Effector CD4-positive, alpha-beta T cell (primary cell): ENCODE measurements around the gene IGFBPL1.

ENCODE experiments used
- DNase-seq: peaks from one replicate; pipeline ENCODE4 v3.0.0-alpha.2; 2020

The IGFBPL1 gene

GRCh38 chr9:38376021-38376670 lies 48.1 kb downstream of the IGFBPL1 start:
- no peak for DNase-seq

DNA sequence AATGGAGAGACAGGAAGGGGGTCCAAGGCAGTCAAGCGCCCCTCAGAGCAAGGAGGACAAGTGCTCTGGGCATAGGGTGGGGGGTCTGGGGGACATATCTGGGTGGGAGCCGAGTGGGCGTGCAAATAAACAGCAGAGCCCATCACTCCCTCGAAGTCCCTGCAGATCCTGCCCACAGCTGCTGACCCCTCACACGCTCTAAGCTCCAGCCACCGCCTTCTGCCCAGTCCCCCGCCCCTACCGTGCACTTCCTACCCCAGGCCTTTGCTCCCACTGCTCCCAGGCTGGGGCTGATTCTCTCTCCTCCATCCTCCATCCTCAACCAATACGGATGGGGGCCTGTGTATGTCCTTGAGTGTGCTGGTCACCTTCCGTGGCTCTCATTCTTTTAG lies 48.7 kb downstream of the IGFBPL1 start:
- DNase-seq: no peak

DNA sequence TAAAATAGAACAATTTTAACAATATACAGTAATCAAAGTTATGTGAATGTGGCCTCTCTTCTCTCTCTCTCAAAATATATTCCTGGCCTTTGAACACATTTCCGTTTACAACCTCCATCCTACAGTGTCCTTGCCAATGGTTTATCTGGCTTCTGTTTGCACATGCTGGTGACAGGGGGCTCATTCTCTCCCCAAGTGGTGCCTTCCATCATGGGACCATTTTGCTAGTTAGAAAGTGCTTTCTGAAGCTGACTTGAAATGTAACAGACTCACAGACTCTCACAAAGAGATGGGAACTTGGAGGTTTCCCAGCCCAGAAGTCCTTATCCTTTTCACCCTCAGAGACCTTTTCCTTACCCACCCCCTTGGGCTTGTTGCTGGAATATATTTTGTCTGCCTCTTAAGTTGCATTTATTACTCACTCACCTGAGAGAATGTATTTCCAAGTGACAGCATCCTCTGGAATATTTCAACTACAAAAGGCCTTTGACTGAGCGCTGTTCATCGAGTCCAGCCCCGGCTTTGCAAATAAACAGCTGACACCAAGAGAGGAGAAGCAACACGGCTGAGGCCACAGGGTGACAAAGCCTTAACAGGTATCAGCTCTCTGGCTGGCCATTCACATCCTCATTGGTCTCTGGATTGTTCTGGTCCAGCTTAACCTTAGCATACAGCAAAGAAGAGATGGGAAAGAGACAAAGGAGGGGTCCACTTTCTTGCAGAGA lies 49.2 kb downstream of the IGFBPL1 start:
- no peak for DNase-seq

GRCh38 chr9:38373679-38374078 lies 50.6 kb downstream of the IGFBPL1 start:
- no peak for DNase-seq

- no peak for DNase-seq
Measured at GRCh38 chr9:38372762-38373619, 51.3 kb downstream of the IGFBPL1 start.

GRCh38 chr9:38371495-38371894 lies 52.8 kb downstream of the IGFBPL1 start:
- DNase-seq: no peak

DNA sequence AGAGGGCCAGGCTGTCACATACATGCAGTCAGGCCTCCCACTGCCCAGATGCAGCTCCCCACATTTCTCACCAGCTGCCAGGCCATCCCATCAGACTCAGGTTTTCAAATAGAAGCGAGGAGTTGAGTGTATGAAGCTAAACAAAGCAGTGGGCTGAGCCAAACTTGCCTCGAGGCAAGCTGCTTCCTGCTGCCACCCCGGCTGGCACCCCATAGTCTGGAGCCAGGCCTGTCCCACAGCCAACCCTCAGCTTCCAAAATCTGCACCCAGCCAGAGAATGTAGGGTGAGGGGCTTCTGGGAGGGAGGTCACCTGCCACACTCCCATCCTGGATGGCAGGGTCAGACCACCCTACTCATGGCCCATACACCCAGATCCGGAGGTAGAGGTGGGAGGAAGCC lies 54.1 kb downstream of the IGFBPL1 start:
- no peak for DNase-seq

DNA sequence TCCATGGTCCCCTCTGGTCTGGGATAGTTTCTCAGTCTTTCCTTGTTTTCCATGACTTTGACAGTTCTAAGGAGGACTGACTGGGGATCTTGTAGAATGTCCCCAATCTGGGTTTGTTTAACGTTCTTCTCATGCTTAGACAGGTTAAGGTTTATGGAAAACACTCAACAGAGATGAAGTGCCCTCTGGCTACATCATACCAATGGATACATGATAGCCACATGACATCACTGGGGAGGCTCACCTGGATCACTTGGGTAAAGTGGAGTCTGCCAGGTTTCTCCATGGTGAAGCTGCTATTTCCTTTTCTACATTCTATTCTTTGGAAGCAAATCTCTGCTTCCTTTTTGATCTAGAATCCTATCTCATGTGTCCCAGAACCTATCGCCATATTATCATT lies 55.5 kb downstream of the IGFBPL1 start:
- DNase-seq: no peak

DNA sequence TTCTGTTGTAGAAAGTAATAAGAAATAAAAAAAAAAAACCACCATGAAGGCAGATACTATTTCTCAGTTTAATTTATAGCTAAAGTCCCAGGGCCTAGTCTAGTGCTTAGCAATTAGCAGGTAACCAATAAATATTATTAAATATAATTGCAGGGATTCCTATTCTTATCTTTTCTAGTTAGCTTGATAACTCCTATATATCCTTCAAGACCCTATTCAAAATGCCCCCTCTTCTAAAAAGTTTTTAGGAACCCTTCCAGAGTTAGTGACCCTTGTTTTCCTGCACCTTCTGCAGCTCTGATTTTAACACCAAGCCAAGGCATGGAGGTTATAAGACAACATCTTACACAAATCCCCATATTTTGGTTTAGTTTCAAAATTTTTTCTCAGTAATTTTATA lies 56.4 kb downstream of the IGFBPL1 start:
- no peak for DNase-seq

GRCh38 chr9:38363589-38363925 lies 60.7 kb downstream of the IGFBPL1 start:
- DNase-seq: no peak

DNA sequence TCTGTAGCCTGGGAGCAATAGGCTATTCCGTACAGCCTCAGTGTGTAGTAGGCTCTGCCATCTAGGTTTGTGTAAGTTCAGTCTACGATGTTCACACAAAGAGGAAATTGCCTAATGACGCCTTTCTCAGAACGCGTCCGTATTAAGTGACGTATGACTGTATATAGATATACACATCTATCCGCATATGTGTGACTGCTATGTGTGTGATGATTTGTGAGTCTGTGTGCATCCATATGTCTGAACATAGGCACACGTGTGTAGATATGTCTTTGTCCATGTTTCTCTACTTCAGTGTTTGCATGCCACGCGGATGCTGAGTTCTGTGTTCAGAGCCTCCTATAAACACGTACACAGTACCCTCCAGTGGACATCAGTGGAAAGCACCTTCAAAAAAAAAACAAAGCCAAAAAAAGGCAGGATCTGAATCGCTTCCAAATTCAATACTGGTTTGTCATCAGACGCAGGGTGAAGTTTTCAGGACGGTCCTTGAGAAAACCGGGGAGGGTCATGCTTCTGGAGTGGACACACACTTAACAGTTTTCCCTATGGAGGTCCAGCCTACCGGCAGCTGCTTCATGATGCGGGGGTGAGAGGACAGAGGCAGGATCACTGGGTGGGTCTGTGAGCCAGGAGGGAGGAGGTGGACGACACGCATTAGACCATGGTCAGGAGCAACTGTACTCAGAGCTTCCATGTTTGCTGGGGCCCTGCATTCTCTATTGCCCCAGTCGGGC lies 61.2 kb downstream of the IGFBPL1 start:
- DNase-seq: no peak

DNA sequence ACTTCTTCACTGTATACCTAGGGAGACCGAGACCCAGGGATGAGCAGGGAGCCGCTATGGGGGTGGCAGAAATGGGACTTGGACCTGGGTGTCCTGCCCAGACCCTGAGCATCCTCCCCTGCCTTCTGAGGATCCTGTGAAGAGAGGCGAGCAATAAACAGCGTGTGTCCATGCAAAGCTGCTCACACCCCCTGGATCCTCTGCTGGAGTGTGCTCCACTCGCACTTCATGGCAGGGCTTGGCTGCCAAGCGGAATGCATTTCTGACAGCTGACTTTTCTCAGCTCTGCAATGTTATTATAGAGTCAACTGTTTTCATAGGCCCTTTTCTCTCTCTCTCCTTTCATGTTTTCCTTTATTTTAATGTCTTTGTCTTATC lies 62.8 kb downstream of the IGFBPL1 start:
- DNase-seq: no peak

DNA sequence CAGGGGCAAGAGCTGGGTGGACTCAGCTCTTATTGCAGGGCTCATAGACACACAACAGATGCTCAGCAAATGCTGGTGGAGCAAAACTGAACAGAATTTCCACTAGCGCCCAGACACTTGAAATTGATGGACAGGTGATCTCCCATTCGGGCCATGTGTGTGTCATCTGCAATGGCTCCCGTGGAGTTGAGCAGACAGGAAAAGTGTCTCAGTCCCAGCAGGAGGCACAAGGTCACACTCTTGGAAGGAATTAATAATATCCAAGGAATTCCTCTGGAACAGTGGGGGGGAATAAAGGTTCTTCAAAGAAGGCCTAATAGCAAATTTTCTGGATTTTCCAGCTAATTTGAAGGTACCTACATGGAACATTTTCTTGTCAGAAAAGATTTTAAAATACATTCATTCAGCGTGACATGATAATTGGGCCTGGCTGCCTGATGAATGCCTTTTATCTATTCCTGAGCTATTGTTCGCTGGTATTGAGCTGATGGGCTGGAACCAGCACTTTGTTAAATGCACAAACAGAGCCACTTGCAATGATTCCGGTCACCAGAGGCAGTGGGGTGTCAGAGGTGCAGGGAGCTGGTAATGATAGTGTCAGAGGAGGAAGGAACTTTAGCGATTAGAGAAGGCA lies 63.3 kb downstream of the IGFBPL1 start:
- DNase-seq: no peak

DNA sequence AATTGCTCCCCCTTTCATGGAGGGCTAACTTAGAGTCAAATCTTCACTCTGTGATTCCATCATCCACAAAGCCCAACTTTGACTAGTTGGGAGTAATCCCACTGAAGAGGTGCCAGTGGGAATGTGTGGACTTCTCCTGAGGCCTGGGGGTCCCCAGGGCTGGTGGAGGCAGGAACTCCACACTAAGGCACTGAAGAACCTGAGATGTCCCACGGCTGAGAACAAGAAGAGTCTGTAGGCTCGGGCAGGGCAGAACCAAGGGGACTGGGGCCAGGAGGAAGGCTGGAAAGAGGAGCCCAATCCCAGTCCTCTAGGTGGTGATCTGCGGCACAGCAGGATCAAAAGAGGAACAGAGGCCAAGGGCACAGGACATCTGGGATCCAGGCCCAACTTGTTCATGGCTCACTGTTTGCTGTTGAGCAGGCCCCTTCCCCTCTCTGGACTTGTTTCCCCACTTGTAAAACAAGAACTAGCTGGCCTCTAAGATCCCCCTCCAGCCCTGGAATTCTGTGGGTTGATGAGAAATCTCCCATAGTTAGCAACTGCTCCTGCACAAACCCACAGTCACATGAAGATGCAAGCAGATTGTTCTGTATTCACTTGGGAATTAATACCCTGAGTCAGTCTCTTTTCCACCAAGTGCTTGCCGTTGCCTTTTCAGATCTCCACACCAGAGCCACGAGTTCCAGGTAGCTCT lies 64.4 kb downstream of the IGFBPL1 start:
- DNase-seq: no peak

GRCh38 chr9:38359297-38359653 lies 65.0 kb downstream of the IGFBPL1 start:
- no peak for DNase-seq

GRCh38 chr9:38358390-38359296 lies 65.6 kb downstream of the IGFBPL1 start:
- DNase-seq: no peak

DNA sequence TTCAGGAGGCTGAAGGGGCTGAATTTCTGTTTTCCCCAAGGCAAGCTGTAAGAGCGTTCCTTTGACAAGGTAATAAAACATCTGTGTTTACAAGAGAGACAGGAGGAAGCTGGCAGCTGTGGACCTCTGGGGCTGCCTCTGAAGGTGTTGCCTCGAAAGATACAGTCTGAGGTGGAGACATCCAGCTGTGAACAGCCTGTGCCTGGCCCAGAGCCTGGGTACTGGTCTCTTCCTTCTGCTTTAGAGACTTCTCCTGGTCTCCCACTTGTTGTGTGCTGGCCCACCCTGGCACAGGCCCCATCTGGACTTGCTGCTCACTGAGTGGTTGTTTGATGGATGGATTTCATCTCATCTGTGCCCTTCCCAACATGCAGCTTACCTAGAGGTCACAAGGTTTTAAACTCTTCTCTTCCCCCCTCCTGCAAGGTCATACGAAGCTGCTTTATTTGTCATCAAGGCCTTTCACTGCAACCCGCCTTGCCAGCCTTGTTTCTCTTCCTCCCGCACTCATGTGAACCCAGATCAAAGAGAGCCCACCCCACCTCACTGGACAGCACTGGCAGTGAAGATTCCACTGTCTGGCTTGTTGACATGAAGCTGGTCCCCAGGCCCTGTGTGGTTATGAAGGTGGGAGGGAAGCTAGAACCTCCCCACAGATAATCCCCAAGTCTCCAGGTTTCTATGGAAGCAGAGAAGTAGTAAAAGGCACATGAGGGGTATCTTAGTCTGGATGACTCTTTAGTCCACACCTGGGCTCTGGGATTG lies 66.7 kb downstream of the IGFBPL1 start:
- DNase-seq: no peak

- no peak for DNase-seq
Measured at GRCh38 chr9:38356851-38357250, 67.4 kb downstream of the IGFBPL1 start.
